GM23338 (cell line): Measurements from ENCODE around the gene CTDSPL. TPM values are rescaled to one million over a fixed set of nuclear protein-coding genes. Genes with fewer than 3 reads are reported as not detected.

Source experiments
- ATAC-seq: fragments of 200-7000 bp; cut with Tn5 transposase; 3 replicates; pipeline ENCODE4 v1.9.1; 2020
- DNase-seq: peaks from one replicate; pipeline ENCODE4 v3.0.0-alpha.2; 2015; ENCODE audit warnings: low spot score
- H2AFZ ChIP-seq: fragments of 200-600 bp; sonication (generic); 2 replicates; pipeline ENCODE4 v1.8.0; 2016; ENCODE audit warnings: antibody characterized with exemption, mild to moderate bottlenecking, moderate library complexity
- H3F3A ChIP-seq: fragments of 200-600 bp; sonication (generic); replicated peaks from 2 replicates; pipeline ENCODE4 v1.8.0; 2017; ENCODE audit warnings: antibody characterized with exemption, mixed run types, low read depth
- H3K27ac ChIP-seq: fragments of 200-600 bp; sonication (generic); 2 replicates; pipeline ENCODE4 v1.6.1; 2016; ENCODE audit warnings: low read depth
- H3K27me3 ChIP-seq: fragments of 200-600 bp; sonication (generic); 2 replicates; pipeline ENCODE4 v1.8.0; 2016; ENCODE audit warnings: mild to moderate bottlenecking, mixed run types, moderate library complexity; ENCODE audit not compliant: insufficient read depth
- H3K36me3 ChIP-seq: fragments of 200-600 bp; sonication (generic); 2 replicates; pipeline ENCODE4 v1.8.0; 2016; ENCODE audit warnings: mild to moderate bottlenecking; ENCODE audit not compliant: insufficient read depth
- H3K4me1 ChIP-seq: fragments of 200-600 bp; sonication (generic); 2 replicates; pipeline ENCODE4 v1.8.0; 2016; ENCODE audit warnings: mild to moderate bottlenecking, moderate library complexity; ENCODE audit not compliant: insufficient read depth
- H3K4me2 ChIP-seq: fragments of 200-600 bp; sonication (generic); 2 replicates; pipeline ENCODE4 v1.7.1; 2017; ENCODE audit warnings: mixed run types
- H3K4me3 ChIP-seq: fragments of 200-600 bp; sonication (generic); 2 replicates; pipeline ENCODE4 v1.6.1; 2016; ENCODE audit warnings: mixed run types
- H3K79me2 ChIP-seq: fragments of 200-600 bp; sonication (generic); replicated peaks from 2 replicates; pipeline ENCODE4 v1.8.0; 2017; ENCODE audit warnings: mild to moderate bottlenecking; ENCODE audit not compliant: insufficient read depth
- H3K9me2 ChIP-seq: fragments of 200-600 bp; sonication (generic); 2 replicates; pipeline ENCODE4 v1.8.0; 2017; ENCODE audit not compliant: insufficient read depth
- H4K20me1 ChIP-seq: fragments of 200-600 bp; sonication (generic); replicated peaks from 2 replicates; pipeline ENCODE4 v1.8.0; 2017; ENCODE audit warnings: mild to moderate bottlenecking; ENCODE audit not compliant: insufficient read depth
- H3K27ac Mint-ChIP-seq: 2 replicates; pipeline ENCODE4 v1.8.0; 2020; ENCODE audit warnings: inconsistent platforms, mild to moderate bottlenecking, moderate library complexity, mixed read lengths
- H3K27me3 Mint-ChIP-seq: 3 replicates; pipeline ENCODE4 v1.8.0; 2022; ENCODE audit warnings: low read depth, mild to moderate bottlenecking, moderate library complexity, mixed read lengths, inconsistent platforms; ENCODE audit not compliant: insufficient read depth, poor library complexity
- H3K36me3 Mint-ChIP-seq: 3 replicates; pipeline ENCODE4 v1.8.0; 2021; ENCODE audit warnings: low read depth, mild to moderate bottlenecking, inconsistent platforms, moderate library complexity, mixed read lengths
- H3K4me1 Mint-ChIP-seq: 3 replicates; pipeline ENCODE4 v1.8.0; 2020; ENCODE audit warnings: mild to moderate bottlenecking, inconsistent platforms, mixed read lengths
- H3K4me3 Mint-ChIP-seq: 3 replicates; pipeline ENCODE4 v1.8.0; 2021; ENCODE audit warnings: moderate library complexity, mild to moderate bottlenecking, inconsistent platforms, mixed read lengths
- H3K9me3 Mint-ChIP-seq: 3 replicates; pipeline ENCODE4 v1.8.0; 2020; ENCODE audit warnings: moderate library complexity, mild to moderate bottlenecking, inconsistent platforms, mixed read lengths
- CREB1 ChIP-seq: fragments of 250-450 bp; sonication (Bioruptor Pico); IDR thresholded peaks from 2 replicates; pipeline ENCODE4 v1.5.0; 2020; ENCODE audit warnings: low read depth, mild to moderate bottlenecking, moderate library complexity
- CTCF ChIP-seq, 2 experiments: fragments of 200-600 bp in 1 of 2; sonication (generic) in 1 of 2; conservative IDR thresholded peaks; 2 replicates each; pipeline versions ENCODE4 v1.5.1 to v1.6.1; 2016 to 2017; ENCODE audit warnings: antibody characterized with exemption in 2 of 2, low read depth in 2 of 2, mild to moderate bottlenecking in 2 of 2, moderate library complexity in 1 of 2
- ETS1 ChIP-seq: IDR thresholded peaks from 2 replicates; pipeline ENCODE4 v1.6.1; 2016; ENCODE audit warnings: antibody characterized with exemption
- EZH2 ChIP-seq: fragments of 200-600 bp; sonication (generic); IDR thresholded peaks from one replicate; pipeline ENCODE4 v1.8.0; 2017; ENCODE audit warnings: antibody characterized with exemption, mild to moderate bottlenecking, low read depth; ENCODE audit not compliant: unreplicated experiment
- EZH2phosphoT487 ChIP-seq: fragments of 200-600 bp; sonication (generic); IDR thresholded peaks from one replicate; pipeline ENCODE4 v1.8.1; 2018; ENCODE audit warnings: antibody characterized with exemption; ENCODE audit not compliant: unreplicated experiment
- JUNB ChIP-seq: IDR thresholded peaks from one replicate; pipeline ENCODE4 v1.6.1; 2016; ENCODE audit warnings: antibody characterized with exemption; ENCODE audit not compliant: unreplicated experiment
- NANOG ChIP-seq: IDR thresholded peaks from 2 replicates; pipeline ENCODE4 v1.6.1; 2016; ENCODE audit warnings: antibody characterized with exemption, borderline replicate concordance
- POLR2AphosphoS5 ChIP-seq: IDR thresholded peaks from 2 replicates; pipeline ENCODE4 v1.6.1; 2016; ENCODE audit warnings: antibody characterized with exemption, low read depth
- STAT1 ChIP-seq: IDR thresholded peaks from one replicate; pipeline ENCODE4 v1.6.1; 2016; ENCODE audit warnings: antibody characterized with exemption; ENCODE audit not compliant: unreplicated experiment
- ZNF114 ChIP-seq: fragments of 250-450 bp; sonication (Bioruptor Pico); IDR thresholded peaks from 2 replicates; pipeline ENCODE4 v1.5.0; 2020; ENCODE audit warnings: mild to moderate bottlenecking, moderate library complexity
- ZNF331 ChIP-seq: fragments of 250-450 bp; sonication (Bioruptor Pico); IDR thresholded peaks from 2 replicates; pipeline ENCODE4 v1.5.0; 2020; ENCODE audit warnings: low read depth, mild to moderate bottlenecking, moderate library complexity
- ZNF462 ChIP-seq: fragments of 250-450 bp; sonication (Bioruptor Pico); IDR thresholded peaks from 2 replicates; pipeline ENCODE4 v1.5.0; 2020; ENCODE audit warnings: mild to moderate bottlenecking, moderate library complexity
- polyA plus RNA-seq: library from polyadenylated mRNA; unstranded; fragments of >200 nt; fragmentation: Nextera tagmentation; extraction: Ambion mirVana; gene quantifications from 2 replicates; pipeline ENCODE4 v1.2.1, GENCODE V29; 2016
- total RNA-seq: library from RNA; depleted of rRNA; stranded (reverse); fragments of >200 nt; shearing (Covaris generic); gene quantifications from 2 replicates; pipeline ENCODE4 v1.2.3, GENCODE V29; 2014
- TF ChIP-seq, protein P1 (sequence below): IDR thresholded peaks from one replicate; pipeline ENCODE4 v1.6.1; 2018; ENCODE audit warnings: antibody characterized with exemption; ENCODE audit not compliant: unreplicated experiment

CTDSPL gene
- total and polyA plus RNA-seq, 2 experiments from 2014 or later: 23.2 to 42.0 TPM

DNA sequence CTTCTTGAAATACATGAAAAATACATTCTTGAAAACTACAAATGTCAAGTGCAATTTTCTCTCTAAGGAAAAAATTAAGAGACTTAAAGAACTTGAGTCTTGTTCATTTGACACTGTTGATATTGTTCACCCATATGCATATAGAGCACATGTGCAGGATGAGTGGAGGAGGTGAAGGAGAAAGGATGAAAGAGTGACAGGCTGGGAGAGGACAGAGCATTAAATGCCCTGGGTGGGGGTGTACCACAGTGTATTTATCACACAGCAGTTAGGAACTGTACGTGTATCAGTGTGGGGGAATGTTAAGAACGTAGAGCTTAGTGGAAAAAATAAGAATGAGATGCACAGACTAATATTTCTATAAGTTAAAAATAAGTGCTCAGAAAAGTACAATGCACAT lies 45.7 kb downstream of the CTDSPL start:
- DNase-seq: no peak
- peaks cover 5% of the 10 kb centered on the region for H3K9me2 ChIP-seq
- no peak overlapping the region for H3K4me2 ChIP-seq
- H3K4me3 ChIP-seq: no peak overlapping the region
- H2AFZ ChIP-seq: no peak overlapping the region
- peaks cover 30% of the 10 kb centered on the region for H3K4me1 ChIP-seq
- no peak overlapping the region for H3K27ac ChIP-seq
- no peaks in the 10 kb centered on the region; the same call in 1 of the 2 replicates for H4K20me1 ChIP-seq
- Mint-ChIP-seq H3K4me3 (no peak overlapping the region), H3K4me1 (peaks cover 44% of the 10 kb centered on the region), H3K27me3 (peaks cover 4% of the 10 kb centered on the region), H3K36me3 (no peaks in the 10 kb centered on the region; the same call in 2 of the 3 replicates), H3K27ac (no peak overlapping the region), H3K9me3 (no peaks in the 10 kb centered on the region)
- H3K27me3 ChIP-seq: no peaks in the 10 kb centered on the region
- no peaks in the 10 kb centered on the region for H3F3A ChIP-seq
- H3K36me3 ChIP-seq: no peaks in the 10 kb centered on the region
- H3K79me2 ChIP-seq: peaks cover 20% of the 10 kb centered on the region; the same call in 1 of the 2 replicates
- TF ChIP-seq ETS1: no peak
- TF ChIP-seq EZH2phosphoT487: no peak
- TF ChIP-seq ZNF462 (CRISPR knock-in tag): no peak
- no peak for TF ChIP-seq CTCF (conservative IDR thresholded peaks at IDR 0.05; ENCODE audit: low read depth in 2 of 2)
- TF ChIP-seq ZNF331 (CRISPR knock-in tag): no peak
- TF ChIP-seq POLR2AphosphoS5: no peak
- TF ChIP-seq EZH2: no peak
- no peak for TF ChIP-seq ZNF114
- no peak for TF ChIP-seq CREB1
- no peak for TF ChIP-seq JUNB
- TF ChIP-seq NANOG: no peak
- TF ChIP-seq, protein P1, sequence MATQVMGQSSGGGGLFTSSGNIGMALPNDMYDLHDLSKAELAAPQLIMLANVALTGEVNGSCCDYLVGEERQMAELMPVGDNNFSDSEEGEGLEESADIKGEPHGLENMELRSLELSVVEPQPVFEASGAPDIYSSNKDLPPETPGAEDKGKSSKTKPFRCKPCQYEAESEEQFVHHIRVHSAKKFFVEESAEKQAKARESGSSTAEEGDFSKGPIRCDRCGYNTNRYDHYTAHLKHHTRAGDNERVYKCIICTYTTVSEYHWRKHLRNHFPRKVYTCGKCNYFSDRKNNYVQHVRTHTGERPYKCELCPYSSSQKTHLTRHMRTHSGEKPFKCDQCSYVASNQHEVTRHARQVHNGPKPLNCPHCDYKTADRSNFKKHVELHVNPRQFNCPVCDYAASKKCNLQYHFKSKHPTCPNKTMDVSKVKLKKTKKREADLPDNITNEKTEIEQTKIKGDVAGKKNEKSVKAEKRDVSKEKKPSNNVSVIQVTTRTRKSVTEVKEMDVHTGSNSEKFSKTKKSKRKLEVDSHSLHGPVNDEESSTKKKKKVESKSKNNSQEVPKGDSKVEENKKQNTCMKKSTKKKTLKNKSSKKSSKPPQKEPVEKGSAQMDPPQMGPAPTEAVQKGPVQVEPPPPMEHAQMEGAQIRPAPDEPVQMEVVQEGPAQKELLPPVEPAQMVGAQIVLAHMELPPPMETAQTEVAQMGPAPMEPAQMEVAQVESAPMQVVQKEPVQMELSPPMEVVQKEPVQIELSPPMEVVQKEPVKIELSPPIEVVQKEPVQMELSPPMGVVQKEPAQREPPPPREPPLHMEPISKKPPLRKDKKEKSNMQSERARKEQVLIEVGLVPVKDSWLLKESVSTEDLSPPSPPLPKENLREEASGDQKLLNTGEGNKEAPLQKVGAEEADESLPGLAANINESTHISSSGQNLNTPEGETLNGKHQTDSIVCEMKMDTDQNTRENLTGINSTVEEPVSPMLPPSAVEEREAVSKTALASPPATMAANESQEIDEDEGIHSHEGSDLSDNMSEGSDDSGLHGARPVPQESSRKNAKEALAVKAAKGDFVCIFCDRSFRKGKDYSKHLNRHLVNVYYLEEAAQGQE: no peak
- TF ChIP-seq STAT1: no peak
- no peak for ATAC-seq
